ENCODE results near the gene HMGN5. TPM values are rescaled to one million over a fixed set of nuclear protein-coding genes. Genes with fewer than 3 reads are reported as not detected.

Gene HMGN5
- total RNA-seq, 1 donor from 2014 or later, result 1.1 TPM

DNA sequence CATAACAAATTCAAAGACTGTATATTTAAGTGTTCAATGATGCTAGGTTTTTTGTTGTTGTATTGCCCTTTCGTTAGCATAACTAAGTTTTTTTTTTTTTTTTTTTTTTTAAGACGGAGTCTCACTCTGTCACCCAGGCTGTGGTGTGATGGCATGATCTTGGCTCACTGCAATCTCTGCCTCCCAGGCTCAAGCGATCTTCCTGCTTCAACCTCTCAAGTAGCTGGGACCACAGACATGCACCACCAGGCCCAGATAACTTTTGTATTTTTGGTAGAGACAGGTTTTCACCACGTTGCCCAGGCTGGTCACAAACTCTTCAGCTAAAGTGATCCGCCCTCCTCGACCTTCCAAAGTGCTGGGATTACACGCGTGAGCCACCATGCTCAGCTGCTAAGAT, 7.2 kb upstream of the HMGN5 start:
- Mint-ChIP-seq H3K4me1 (ENCODE audit: low read depth) (peaks cover 32% of the 10 kb centered on the region), H3K27me3 (ENCODE audit: low read depth) (no peaks in the 10 kb centered on the region), H3K9me3 (ENCODE audit: low read depth) (peaks cover 20% of the 10 kb centered on the region), H3K27ac (ENCODE audit: unreplicated experiment) (no peak overlapping the region), H3K4me3 (ENCODE audit: unreplicated experiment) (no peak overlapping the region), H3K36me3 (ENCODE audit: low read depth) (no peaks in the 10 kb centered on the region)
- DNase-seq (ENCODE audit: low spot score), result no peak
- TF ChIP-seq, protein P1, sequence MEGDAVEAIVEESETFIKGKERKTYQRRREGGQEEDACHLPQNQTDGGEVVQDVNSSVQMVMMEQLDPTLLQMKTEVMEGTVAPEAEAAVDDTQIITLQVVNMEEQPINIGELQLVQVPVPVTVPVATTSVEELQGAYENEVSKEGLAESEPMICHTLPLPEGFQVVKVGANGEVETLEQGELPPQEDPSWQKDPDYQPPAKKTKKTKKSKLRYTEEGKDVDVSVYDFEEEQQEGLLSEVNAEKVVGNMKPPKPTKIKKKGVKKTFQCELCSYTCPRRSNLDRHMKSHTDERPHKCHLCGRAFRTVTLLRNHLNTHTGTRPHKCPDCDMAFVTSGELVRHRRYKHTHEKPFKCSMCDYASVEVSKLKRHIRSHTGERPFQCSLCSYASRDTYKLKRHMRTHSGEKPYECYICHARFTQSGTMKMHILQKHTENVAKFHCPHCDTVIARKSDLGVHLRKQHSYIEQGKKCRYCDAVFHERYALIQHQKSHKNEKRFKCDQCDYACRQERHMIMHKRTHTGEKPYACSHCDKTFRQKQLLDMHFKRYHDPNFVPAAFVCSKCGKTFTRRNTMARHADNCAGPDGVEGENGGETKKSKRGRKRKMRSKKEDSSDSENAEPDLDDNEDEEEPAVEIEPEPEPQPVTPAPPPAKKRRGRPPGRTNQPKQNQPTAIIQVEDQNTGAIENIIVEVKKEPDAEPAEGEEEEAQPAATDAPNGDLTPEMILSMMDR (IDR thresholded peaks at IDR 0.05), result no peak

- DNase-seq (ENCODE audit: low spot score), result no peak
- Mint-ChIP-seq H3K9me3 (ENCODE audit: low read depth) (peaks cover 8% of the 10 kb centered on the region), H3K4me3 (ENCODE audit: unreplicated experiment) (no peak overlapping the region), H3K36me3 (ENCODE audit: low read depth) (no peaks in the 10 kb centered on the region), H3K4me1 (ENCODE audit: low read depth) (peaks cover 38% of the 10 kb centered on the region), H3K27me3 (ENCODE audit: low read depth) (no peaks in the 10 kb centered on the region), H3K27ac (ENCODE audit: unreplicated experiment) (no peak overlapping the region)
- TF ChIP-seq, protein P1 (IDR thresholded peaks at IDR 0.05), result no peak
These were observed 4.8 kb upstream of the HMGN5 start for GRCh38 chrX:81206476-81206875.

DNA sequence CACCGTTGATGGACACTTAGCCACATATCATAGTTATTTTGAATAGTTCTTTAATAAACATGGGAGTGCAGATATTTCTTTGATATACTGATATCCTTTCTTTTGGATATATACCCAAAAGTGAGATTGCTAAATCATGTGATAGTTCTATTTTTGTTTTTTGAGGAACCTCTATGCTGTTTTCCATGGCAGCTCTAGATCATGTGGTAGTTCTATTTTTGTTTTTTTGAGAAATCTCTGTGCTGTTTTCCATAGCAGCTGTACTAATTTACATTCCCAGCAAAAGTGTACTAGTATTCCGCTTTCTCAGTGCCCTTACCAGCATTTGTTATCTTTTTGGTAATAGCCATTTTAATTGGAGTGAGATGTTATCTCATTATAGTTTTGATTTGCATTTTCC, 3.8 kb upstream of the HMGN5 start:
- Mint-ChIP-seq H3K4me1 (ENCODE audit: low read depth) (peaks cover 42% of the 10 kb centered on the region), H3K27me3 (ENCODE audit: low read depth) (no peaks in the 10 kb centered on the region), H3K27ac (ENCODE audit: unreplicated experiment) (no peak overlapping the region), H3K36me3 (ENCODE audit: low read depth) (no peaks in the 10 kb centered on the region), H3K9me3 (ENCODE audit: low read depth) (peaks cover 8% of the 10 kb centered on the region), H3K4me3 (ENCODE audit: unreplicated experiment) (no peak overlapping the region)
- TF ChIP-seq, protein P1 (IDR thresholded peaks at IDR 0.05), result no peak
- no peak for DNase-seq (ENCODE audit: low spot score)

GRCh38 chrX:81202943-81203342, 1.2 kb upstream of the HMGN5 start:
- peak overlapping the region; percentile 84 for H3K4me3 Mint-ChIP-seq (ENCODE audit: unreplicated experiment)

DNA sequence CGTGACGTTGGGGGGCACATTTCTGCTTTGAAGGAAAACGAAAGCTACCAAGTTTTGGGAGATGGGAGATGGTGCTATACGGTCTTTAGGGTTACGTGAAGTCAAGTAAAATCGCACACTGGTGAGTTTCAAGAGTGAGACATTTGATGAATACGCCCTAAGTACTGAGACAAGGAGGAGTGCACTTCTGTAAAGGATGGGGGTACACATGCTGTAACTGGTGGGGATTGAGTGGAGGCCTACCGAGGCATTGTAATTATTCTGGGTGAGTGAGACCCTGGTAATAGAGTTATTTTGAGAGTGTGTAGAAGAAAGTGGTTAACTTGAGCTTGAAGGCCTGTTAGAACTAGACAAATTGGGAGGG, 725 bp upstream of the HMGN5 start:
- H3K27me3 Mint-ChIP-seq (ENCODE audit: low read depth), result no peaks in the 10 kb centered on the region
- peak overlapping the region; percentile 84 for H3K4me3 Mint-ChIP-seq (ENCODE audit: unreplicated experiment)
- H3K27ac Mint-ChIP-seq (ENCODE audit: unreplicated experiment), result peak overlapping the region; percentile 94
- peaks cover 2% of the 10 kb centered on the region for H3K36me3 Mint-ChIP-seq (ENCODE audit: low read depth)
- no peak for DNase-seq (ENCODE audit: low spot score)
- TF ChIP-seq, protein P1 (IDR thresholded peaks at IDR 0.05), result no peak
- peaks cover 7% of the 10 kb centered on the region for H3K9me3 Mint-ChIP-seq (ENCODE audit: low read depth)
- H3K4me1 Mint-ChIP-seq (ENCODE audit: low read depth), result peaks cover 34% of the 10 kb centered on the region

More at GRCh38 chrX:81202943-81203342, 1.2 kb upstream of the HMGN5 start:
- DNase-seq (ENCODE audit: low spot score), result no peak
- Mint-ChIP-seq H3K36me3 (ENCODE audit: low read depth) (no peaks in the 10 kb centered on the region), H3K27ac (ENCODE audit: unreplicated experiment) (peak overlapping the region; percentile 94), H3K9me3 (ENCODE audit: low read depth) (peaks cover 9% of the 10 kb centered on the region), H3K27me3 (ENCODE audit: low read depth) (no peaks in the 10 kb centered on the region), H3K4me1 (ENCODE audit: low read depth) (peaks cover 34% of the 10 kb centered on the region)
- TF ChIP-seq, protein P1 (IDR thresholded peaks at IDR 0.05), result no peak
